Lower leg skin (tissue), 4 donors: ENCODE measurements around the gene ANK2. TPM values are rescaled to one million over a fixed set of nuclear protein-coding genes. Genes with fewer than 3 reads are reported as not detected.

ENCODE experiments used
- DNase-seq, 2 donors: peaks; one replicate each; pipeline ENCODE4 v3.0.0-alpha.2; 2019; ENCODE audit warnings: low spot score in 2 of 2
- H3K4me3 ChIP-seq: fragments of 200-600 bp; sonication (generic); 2 replicates; pipeline ENCODE4 v1.5.1; 2017; ENCODE audit warnings: mild to moderate bottlenecking, low read depth; ENCODE audit not compliant: poor library complexity, severe bottlenecking
- CTCF ChIP-seq, 3 donors: fragments of 450-650 bp; IDR thresholded peaks; one replicate each; pipeline ENCODE4 v1.5.1; 2016; ENCODE audit warnings: antibody characterized with exemption in 3 of 3, mild to moderate bottlenecking in 3 of 3, moderate library complexity in 2 of 3
- POLR2A ChIP-seq, 2 donors: fragments of 450-650 bp; IDR thresholded peaks; one replicate each; pipeline ENCODE4 v1.6.1; 2016 to 2017; ENCODE audit warnings: antibody characterized with exemption in 2 of 2, mild to moderate bottlenecking in 1 of 2, moderate library complexity in 1 of 2
- WGBS, 2 donors: methylation state at CpG; one replicate each; pipeline ENCODE4 v1.1.5; 2018; 5-methylcytosine and 5-hydroxymethylcytosine counted together
- intact Hi-C: fragments of 100-400 bp; cut with DNase I; formaldehyde crosslinking; loops from one replicate; pipeline ENCODE4 v1.15.0; 2023; ENCODE audit warnings: low total_unique reads
- total RNA-seq, 4 donors: library from RNA; depleted of rRNA; stranded (reverse); fragments of >200 nt; gene quantifications; one replicate each; pipeline ENCODE4 v1.1.0, GENCODE V29; 2016

ANK2 gene
- total RNA-seq, 4 donors from 2014 or later: 7.1 to 28.8 (median 18.3) TPM

GRCh38 chr4:113070755-113071154 lies 21.3 kb downstream of the ANK2 start:
- no peak for DNase-seq
- WGBS, 2 donors: 39 to 42% methylated on average over 2 of the region's 2 CpGs
- TF ChIP-seq POLR2A (IDR thresholded peaks at IDR 0.05): no peak
- no peak for TF ChIP-seq CTCF (IDR thresholded peaks at IDR 0.05)
- intact Hi-C loops: no loop called here
- no peak overlapping the region for H3K4me3 ChIP-seq

DNA sequence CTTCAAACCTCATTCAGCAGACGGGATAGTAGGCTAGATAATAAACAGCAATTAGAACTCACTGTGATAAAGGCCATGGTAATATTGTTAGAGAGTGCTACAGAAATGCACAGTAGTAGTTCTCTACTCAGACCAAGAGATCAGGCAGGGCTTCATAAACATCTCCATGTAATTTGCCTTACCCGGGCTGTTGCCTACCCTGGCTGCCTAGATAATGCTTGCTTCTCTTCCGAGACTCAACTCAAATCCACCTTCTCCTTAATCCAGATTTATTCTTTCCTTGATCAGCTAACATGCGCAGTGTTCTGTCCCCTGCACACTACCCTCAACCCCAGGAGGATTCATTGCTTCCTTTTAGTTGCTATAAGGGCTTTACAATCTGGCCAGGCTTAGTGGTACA lies 21.8 kb downstream of the ANK2 start:
- WGBS, 2 donors: 84 to 88% methylated on average over 4 of the region's 4 CpGs
- H3K4me3 ChIP-seq: no peak overlapping the region
- no peak for DNase-seq
- intact Hi-C loops: no loop called here
- TF ChIP-seq CTCF (IDR thresholded peaks at IDR 0.05): no peak
- no peak for TF ChIP-seq POLR2A (IDR thresholded peaks at IDR 0.05)

GRCh38 chr4:113071805-113072204 lies 22.4 kb downstream of the ANK2 start:
- H3K4me3 ChIP-seq: no peak overlapping the region
- TF ChIP-seq CTCF (IDR thresholded peaks at IDR 0.05) (no peak), POLR2A (IDR thresholded peaks at IDR 0.05) (no peak)
- WGBS, 2 donors: 79 to 80% methylated on average over 2 of the region's 2 CpGs
- DNase-seq: no peak
- intact Hi-C loops: no loop called here

DNA sequence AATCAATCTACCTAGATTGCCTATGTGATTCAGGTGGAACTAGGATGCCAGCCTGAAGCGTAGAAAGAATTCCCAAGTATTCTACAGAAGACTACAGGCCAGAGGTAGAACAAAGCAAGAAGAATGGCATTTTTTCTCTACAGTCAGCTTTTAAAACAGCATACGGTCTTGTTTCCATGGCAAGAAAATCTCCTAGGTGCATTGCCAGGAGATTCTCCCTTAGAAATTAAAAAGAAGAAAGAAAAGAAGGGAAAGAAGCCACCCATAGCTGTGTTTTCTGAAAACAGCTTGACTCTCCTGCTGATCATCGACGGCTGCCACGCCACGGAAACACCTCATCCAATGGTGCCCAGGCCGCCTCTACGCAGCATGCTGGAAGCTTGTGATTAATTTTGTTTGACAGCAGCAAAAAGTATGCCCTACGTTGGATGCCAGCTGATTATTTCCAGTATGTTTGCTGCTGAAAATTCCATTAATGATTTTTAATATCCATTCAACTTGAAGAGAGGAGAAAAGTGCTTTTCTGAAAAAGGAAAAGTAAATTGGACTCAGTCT lies 24.1 kb downstream of the ANK2 start:
- H3K4me3 ChIP-seq: no peak overlapping the region
- 88 to 92% methylated on average over 9 of the region's 9 CpGs for WGBS, 2 donors
- DNase-seq: no peak
- TF ChIP-seq POLR2A (IDR thresholded peaks at IDR 0.05) (no peak), CTCF (IDR thresholded peaks at IDR 0.05) (no peak)
- intact Hi-C loops: no loop called here

- WGBS, 2 donors: 50 to 53% methylated on average over 1 of the region's 1 CpG
- TF ChIP-seq CTCF (IDR thresholded peaks at IDR 0.05) (no peak), POLR2A (IDR thresholded peaks at IDR 0.05) (no peak)
- DNase-seq: no peak
- intact Hi-C loops: no loop called here
- no peak overlapping the region for H3K4me3 ChIP-seq
Observed at GRCh38 chr4:113077575-113077974, 28.1 kb downstream of the ANK2 start.

DNA sequence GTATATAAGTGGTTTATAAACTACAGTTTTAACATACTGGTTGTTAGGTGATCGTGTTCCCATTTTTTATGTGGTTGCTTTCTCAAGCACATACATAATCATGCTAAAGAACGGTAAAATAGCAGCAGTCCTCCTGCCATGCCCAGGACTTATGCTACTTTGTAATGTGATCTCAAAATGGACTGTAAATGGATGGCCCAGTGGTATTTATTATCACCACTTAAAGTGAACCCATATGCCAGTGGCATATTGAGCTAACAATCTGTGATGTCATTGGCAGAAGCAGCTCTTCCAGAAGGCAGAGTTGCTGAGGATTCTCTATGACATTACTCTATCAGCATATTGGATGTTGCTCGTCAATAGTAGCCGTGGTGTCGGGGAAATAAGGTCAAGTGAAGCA lies 28.6 kb downstream of the ANK2 start:
- TF ChIP-seq POLR2A (IDR thresholded peaks at IDR 0.05) (no peak), CTCF (IDR thresholded peaks at IDR 0.05) (no peak)
- DNase-seq: no peak
- intact Hi-C loops: no loop called here
- WGBS, 2 donors: 88 to 94% methylated on average over 5 of the region's 5 CpGs
- H3K4me3 ChIP-seq: no peak overlapping the region
